ENCODE measurements around the gene PTPRG. TPM values are rescaled to one million over a fixed set of nuclear protein-coding genes. Genes with fewer than 3 reads are reported as not detected.
"Not testable (repeated sequence)": the region's sequence is repeated elsewhere in the genome, so short reads cannot be mapped to it uniquely, and the experiment has no call there.

Gene PTPRG
- polyA plus RNA-seq, 2 donors: 1.1 to 1.6 TPM

GRCh38 chr3:61715886-61716527, 154.6 kb downstream of the PTPRG start:
- no peaks in the 10 kb centered on the region for H3K36me3 ChIP-seq (ENCODE audit: control insufficient read depth in 2 of 2, insufficient read depth in 2 of 2, low read length in 1 of 2)

GRCh38 chr3:61716693-61717092, 155.3 kb downstream of the PTPRG start:
- WGBS, 2 donors: 79 to 83% methylated on average over 8 of the region's 8 CpGs
- H3K27me3 ChIP-seq (ENCODE audit: control insufficient read depth in 1 of 2, insufficient read depth in 2 of 2, low read length in 2 of 2); H3K4me3 ChIP-seq (ENCODE audit: low read depth in 1 of 2, low read length in 2 of 2); H3K27ac ChIP-seq (ENCODE audit: low read depth in 2 of 2, low read length in 1 of 2); H3K4me1 ChIP-seq (ENCODE audit: control insufficient read depth in 2 of 2, insufficient read depth in 2 of 2, low read length in 1 of 2); H3K36me3 ChIP-seq (ENCODE audit: control insufficient read depth in 2 of 2, insufficient read depth in 2 of 2, low read length in 1 of 2); H3K9me3 ChIP-seq (ENCODE audit: control insufficient read depth in 2 of 2, insufficient read depth in 1 of 2, low read depth in 1 of 2, low read length in 1 of 2): not testable (repeated sequence)

More at GRCh38 chr3:61715886-61716527, 154.6 kb downstream of the PTPRG start:
- Histone ChIP-seq H3K4me1 (ENCODE audit: control insufficient read depth in 2 of 2, insufficient read depth in 2 of 2, low read length in 1 of 2) (no peaks in the 10 kb centered on the region), H3K27me3 (ENCODE audit: control insufficient read depth in 1 of 2, insufficient read depth in 2 of 2, low read length in 2 of 2) (no peaks in the 10 kb centered on the region), H3K27ac (ENCODE audit: low read depth in 2 of 2, low read length in 1 of 2) (no peak overlapping the region), H3K4me3 (ENCODE audit: low read depth in 1 of 2, low read length in 2 of 2) (no peak overlapping the region), H3K9me3 (ENCODE audit: control insufficient read depth in 2 of 2, insufficient read depth in 1 of 2, low read depth in 1 of 2, low read length in 1 of 2) (peaks cover 0 to 2% of the 10 kb centered on the region in 2 donors)
- 75 to 80% methylated on average over 4 of the region's 4 CpGs for WGBS, 2 donors

- peaks cover 0 to 2% of the 10 kb centered on the region in 2 donors for H3K9me3 ChIP-seq (ENCODE audit: control insufficient read depth in 2 of 2, insufficient read depth in 1 of 2, low read depth in 1 of 2, low read length in 1 of 2)
- H3K27me3 ChIP-seq (ENCODE audit: control insufficient read depth in 1 of 2, insufficient read depth in 2 of 2, low read length in 2 of 2): no peaks in the 10 kb centered on the region
- H3K4me3 ChIP-seq (ENCODE audit: low read depth in 1 of 2, low read length in 2 of 2): no peak overlapping the region
- no peak overlapping the region for H3K27ac ChIP-seq (ENCODE audit: low read depth in 2 of 2, low read length in 1 of 2)
- 89 to 93% methylated on average over 3 of the region's 3 CpGs for WGBS, 2 donors
- no peaks in the 10 kb centered on the region for H3K36me3 ChIP-seq (ENCODE audit: control insufficient read depth in 2 of 2, insufficient read depth in 2 of 2, low read length in 1 of 2)
- no peaks in the 10 kb centered on the region for H3K4me1 ChIP-seq (ENCODE audit: control insufficient read depth in 2 of 2, insufficient read depth in 2 of 2, low read length in 1 of 2)
Measured at GRCh38 chr3:61718565-61718964, 157.2 kb downstream of the PTPRG start.

- H3K27ac ChIP-seq (ENCODE audit: low read depth in 2 of 2, low read length in 1 of 2): no peak overlapping the region
- 67 to 72% methylated on average over 8 of the region's 8 CpGs for WGBS, 2 donors
Measured at GRCh38 chr3:61719278-61719977, 158.1 kb downstream of the PTPRG start.

GRCh38 chr3:61723038-61723437, 161.7 kb downstream of the PTPRG start:
- Histone ChIP-seq H3K4me1 (ENCODE audit: control insufficient read depth in 2 of 2, insufficient read depth in 2 of 2, low read length in 1 of 2) (no peaks in the 10 kb centered on the region), H3K27ac (ENCODE audit: low read depth in 2 of 2, low read length in 1 of 2) (no peak overlapping the region), H3K9me3 (ENCODE audit: control insufficient read depth in 2 of 2, insufficient read depth in 1 of 2, low read depth in 1 of 2, low read length in 1 of 2) (no peaks in the 10 kb centered on the region), H3K4me3 (ENCODE audit: low read depth in 1 of 2, low read length in 2 of 2) (no peak overlapping the region), H3K27me3 (ENCODE audit: control insufficient read depth in 1 of 2, insufficient read depth in 2 of 2, low read length in 2 of 2) (no peaks in the 10 kb centered on the region), H3K36me3 (ENCODE audit: control insufficient read depth in 2 of 2, insufficient read depth in 2 of 2, low read length in 1 of 2) (no peaks in the 10 kb centered on the region)

More at GRCh38 chr3:61719278-61719977, 158.1 kb downstream of the PTPRG start:
- Histone ChIP-seq H3K9me3 (ENCODE audit: control insufficient read depth in 2 of 2, insufficient read depth in 1 of 2, low read depth in 1 of 2, low read length in 1 of 2) (no peaks in the 10 kb centered on the region), H3K36me3 (ENCODE audit: control insufficient read depth in 2 of 2, insufficient read depth in 2 of 2, low read length in 1 of 2) (no peaks in the 10 kb centered on the region), H3K27me3 (ENCODE audit: control insufficient read depth in 1 of 2, insufficient read depth in 2 of 2, low read length in 2 of 2) (no peaks in the 10 kb centered on the region), H3K4me1 (ENCODE audit: control insufficient read depth in 2 of 2, insufficient read depth in 2 of 2, low read length in 1 of 2) (no peaks in the 10 kb centered on the region), H3K4me3 (ENCODE audit: low read depth in 1 of 2, low read length in 2 of 2) (no peak overlapping the region)

- Histone ChIP-seq H3K4me1 (ENCODE audit: control insufficient read depth in 2 of 2, insufficient read depth in 2 of 2, low read length in 1 of 2) (no peaks in the 10 kb centered on the region), H3K36me3 (ENCODE audit: control insufficient read depth in 2 of 2, insufficient read depth in 2 of 2, low read length in 1 of 2) (no peaks in the 10 kb centered on the region), H3K27me3 (ENCODE audit: control insufficient read depth in 1 of 2, insufficient read depth in 2 of 2, low read length in 2 of 2) (no peaks in the 10 kb centered on the region), H3K27ac (ENCODE audit: low read depth in 2 of 2, low read length in 1 of 2) (no peak overlapping the region), H3K9me3 (ENCODE audit: control insufficient read depth in 2 of 2, insufficient read depth in 1 of 2, low read depth in 1 of 2, low read length in 1 of 2) (no peaks in the 10 kb centered on the region), H3K4me3 (ENCODE audit: low read depth in 1 of 2, low read length in 2 of 2) (no peak overlapping the region)
- WGBS, 2 donors: 81% methylated on average over 2 of the region's 2 CpGs
Measured at GRCh38 chr3:61724183-61724582, 162.8 kb downstream of the PTPRG start.

- H3K27me3 ChIP-seq (ENCODE audit: control insufficient read depth in 1 of 2, insufficient read depth in 2 of 2, low read length in 2 of 2): no peaks in the 10 kb centered on the region
- no peaks in the 10 kb centered on the region for H3K36me3 ChIP-seq (ENCODE audit: control insufficient read depth in 2 of 2, insufficient read depth in 2 of 2, low read length in 1 of 2)
- H3K4me3 ChIP-seq (ENCODE audit: low read depth in 1 of 2, low read length in 2 of 2): no peak overlapping the region
- WGBS, 2 donors: 89 to 90% methylated on average over 6 of the region's 6 CpGs
- no peak overlapping the region for H3K27ac ChIP-seq (ENCODE audit: low read depth in 2 of 2, low read length in 1 of 2)
- no peaks in the 10 kb centered on the region for H3K9me3 ChIP-seq (ENCODE audit: control insufficient read depth in 2 of 2, insufficient read depth in 1 of 2, low read depth in 1 of 2, low read length in 1 of 2)
- no peaks in the 10 kb centered on the region for H3K4me1 ChIP-seq (ENCODE audit: control insufficient read depth in 2 of 2, insufficient read depth in 2 of 2, low read length in 1 of 2)
Measured at GRCh38 chr3:61724801-61725200, 163.4 kb downstream of the PTPRG start.

- 73 to 86% methylated on average over 5 of the region's 5 CpGs for WGBS, 2 donors
- H3K9me3 ChIP-seq (ENCODE audit: control insufficient read depth in 2 of 2, insufficient read depth in 1 of 2, low read depth in 1 of 2, low read length in 1 of 2): no peaks in the 10 kb centered on the region
- H3K27me3 ChIP-seq (ENCODE audit: control insufficient read depth in 1 of 2, insufficient read depth in 2 of 2, low read length in 2 of 2): no peaks in the 10 kb centered on the region
- no peak overlapping the region for H3K4me3 ChIP-seq (ENCODE audit: low read depth in 1 of 2, low read length in 2 of 2)
- peaks cover 0 to 3% of the 10 kb centered on the region in 2 donors for H3K4me1 ChIP-seq (ENCODE audit: control insufficient read depth in 2 of 2, insufficient read depth in 2 of 2, low read length in 1 of 2)
- no peaks in the 10 kb centered on the region for H3K36me3 ChIP-seq (ENCODE audit: control insufficient read depth in 2 of 2, insufficient read depth in 2 of 2, low read length in 1 of 2)
- H3K27ac ChIP-seq (ENCODE audit: low read depth in 2 of 2, low read length in 1 of 2): no peak overlapping the region
Measured at GRCh38 chr3:61725851-61726333, 164.5 kb downstream of the PTPRG start.

- H3K4me1 ChIP-seq (ENCODE audit: control insufficient read depth in 2 of 2, insufficient read depth in 2 of 2, low read length in 1 of 2): peaks cover 0 to 3% of the 10 kb centered on the region in 2 donors
- H3K36me3 ChIP-seq (ENCODE audit: control insufficient read depth in 2 of 2, insufficient read depth in 2 of 2, low read length in 1 of 2): no peaks in the 10 kb centered on the region
- no peaks in the 10 kb centered on the region for H3K27me3 ChIP-seq (ENCODE audit: control insufficient read depth in 1 of 2, insufficient read depth in 2 of 2, low read length in 2 of 2)
- no peak overlapping the region for H3K4me3 ChIP-seq (ENCODE audit: low read depth in 1 of 2, low read length in 2 of 2)
- H3K27ac ChIP-seq (ENCODE audit: low read depth in 2 of 2, low read length in 1 of 2): no peak overlapping the region
- no peaks in the 10 kb centered on the region for H3K9me3 ChIP-seq (ENCODE audit: control insufficient read depth in 2 of 2, insufficient read depth in 1 of 2, low read depth in 1 of 2, low read length in 1 of 2)
- 90% methylated on average over 5 of the region's 5 CpGs for WGBS, 2 donors
Measured at GRCh38 chr3:61727435-61727834, 166.1 kb downstream of the PTPRG start.
